Loucy (cell line): Measurements from ENCODE around the gene TEDC1.

Experiments used
- H2AFZ ChIP-seq: fragments of 200-600 bp; sonication (generic); 2 replicates; pipeline ENCODE4 v1.6.0; 2016; ENCODE audit warnings: antibody characterized with exemption, mild to moderate bottlenecking, low read length, moderate library complexity
- H3F3A ChIP-seq: fragments of 200-600 bp; 2 replicates; pipeline ENCODE4 v1.6.0; 2016; ENCODE audit warnings: antibody characterized with exemption, low read depth, mild to moderate bottlenecking
- H3K27me3 ChIP-seq: fragments of 200-600 bp; sonication (generic); 2 replicates; pipeline ENCODE4 v1.6.1; 2014; ENCODE audit warnings: low read length, mild to moderate bottlenecking; ENCODE audit not compliant: insufficient read depth, poor library complexity, severe bottlenecking
- H3K36me3 ChIP-seq: fragments of 200-600 bp; sonication (generic); 2 replicates; pipeline ENCODE4 v1.6.1; 2016; ENCODE audit warnings: low read length; ENCODE audit not compliant: insufficient read depth
- H3K4me1 ChIP-seq: fragments of 200-600 bp; sonication (generic); 2 replicates; pipeline ENCODE4 v1.5.1; 2014; ENCODE audit warnings: low read length, mild to moderate bottlenecking; ENCODE audit not compliant: insufficient read depth, poor library complexity, severe bottlenecking
- H3K4me2 ChIP-seq: fragments of 200-600 bp; sonication (generic); 2 replicates; pipeline ENCODE4 v1.6.0; 2014; ENCODE audit warnings: antibody characterized with exemption, low read length, low read depth, mild to moderate bottlenecking; ENCODE audit not compliant: poor library complexity, severe bottlenecking
- H3K4me3 ChIP-seq: fragments of 200-600 bp; sonication (generic); 2 replicates; pipeline ENCODE4 v1.5.1; 2014; ENCODE audit warnings: low read length, mild to moderate bottlenecking, mixed read lengths; ENCODE audit not compliant: poor library complexity, severe bottlenecking
- H3K79me2 ChIP-seq: fragments of 200-600 bp; sonication (generic); 2 replicates; pipeline ENCODE4 v1.6.1; 2014; ENCODE audit warnings: low read length; ENCODE audit not compliant: insufficient read depth
- H3K9ac ChIP-seq: fragments of 200-600 bp; sonication (generic); 2 replicates; pipeline ENCODE4 v1.6.0; 2014; ENCODE audit warnings: mild to moderate bottlenecking, low read depth, low read length, moderate library complexity; ENCODE audit not compliant: poor library complexity, severe bottlenecking
- H3K9me2 ChIP-seq: fragments of 200-600 bp; sonication (generic); replicated peaks from 2 replicates; pipeline ENCODE4 v1.6.1; 2016; ENCODE audit warnings: low read depth, low read length, mixed read lengths
- H3K9me3 ChIP-seq: fragments of 200-600 bp; sonication (generic); 2 replicates; pipeline ENCODE4 v1.6.1; 2014; ENCODE audit warnings: mild to moderate bottlenecking, antibody characterized with exemption, low read length, low read depth; ENCODE audit not compliant: insufficient read depth
- H4K20me1 ChIP-seq: fragments of 200-600 bp; sonication (generic); 2 replicates; pipeline ENCODE4 v1.6.0; 2014; ENCODE audit warnings: antibody characterized with exemption, low read length, mild to moderate bottlenecking; ENCODE audit not compliant: insufficient read depth, poor library complexity, severe bottlenecking
- EZH2phosphoT487 ChIP-seq: fragments of 200-600 bp; IDR thresholded peaks from 2 replicates; pipeline ENCODE4 v1.6.1; 2018; ENCODE audit warnings: antibody characterized with exemption, mild to moderate bottlenecking, moderate library complexity, borderline replicate concordance
- TF ChIP-seq, protein P1 (sequence below): fragments of 200-600 bp; sonication (generic); conservative IDR thresholded peaks from 2 replicates; pipeline ENCODE4 v1.5.1; 2014; ENCODE audit warnings: mild to moderate bottlenecking, antibody characterized with exemption, low read length

TEDC1 gene

DNA sequence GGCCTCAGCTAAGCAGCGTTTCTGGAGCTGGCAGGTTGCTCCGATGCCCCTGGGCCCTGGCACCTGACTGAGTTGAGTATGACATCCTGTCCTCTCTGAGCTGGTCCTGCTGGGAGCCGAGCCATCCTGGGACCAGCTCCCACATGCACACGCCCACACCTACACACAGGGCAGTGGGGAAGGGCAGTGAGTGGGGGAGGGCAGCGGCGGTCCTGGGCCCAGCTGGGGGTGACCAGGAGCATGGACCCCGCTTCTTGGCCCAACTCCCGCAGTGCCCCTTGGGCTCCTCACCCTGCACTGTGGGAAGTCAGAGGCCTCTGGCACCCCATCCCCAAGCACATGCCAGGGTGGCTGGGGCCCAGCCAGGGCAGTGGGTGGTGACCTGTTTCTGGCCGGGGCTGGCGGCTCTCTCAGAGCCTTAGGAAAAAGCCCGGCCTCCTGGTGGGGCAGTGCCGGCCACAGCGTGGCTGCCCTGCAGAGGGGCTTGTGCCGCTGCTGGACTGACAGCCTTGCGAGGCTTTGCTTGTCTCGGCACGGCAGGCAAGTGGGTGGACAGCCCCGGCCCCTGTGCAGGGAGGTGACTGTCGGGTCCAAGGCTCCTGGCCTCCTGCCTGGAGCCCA, 22.3 kb upstream of the TEDC1 start:
- Histone ChIP-seq H4K20me1 (no peaks in the 10 kb centered on the region), H3F3A (no peaks in the 10 kb centered on the region), H3K4me3 (no peak overlapping the region), H2AFZ (no peak overlapping the region), H3K9me2 (no peaks in the 10 kb centered on the region), H3K4me1 (peaks cover 3% of the 10 kb centered on the region), H3K9me3 (no peaks in the 10 kb centered on the region), H3K36me3 (peaks cover 20% of the 10 kb centered on the region; the same call in 1 of the 2 replicates), H3K4me2 (no peak overlapping the region), H3K27me3 (no peaks in the 10 kb centered on the region), H3K9ac (no peak overlapping the region), H3K79me2 (no peaks in the 10 kb centered on the region)
- TF ChIP-seq EZH2phosphoT487: no peak
- TF ChIP-seq, protein P1, sequence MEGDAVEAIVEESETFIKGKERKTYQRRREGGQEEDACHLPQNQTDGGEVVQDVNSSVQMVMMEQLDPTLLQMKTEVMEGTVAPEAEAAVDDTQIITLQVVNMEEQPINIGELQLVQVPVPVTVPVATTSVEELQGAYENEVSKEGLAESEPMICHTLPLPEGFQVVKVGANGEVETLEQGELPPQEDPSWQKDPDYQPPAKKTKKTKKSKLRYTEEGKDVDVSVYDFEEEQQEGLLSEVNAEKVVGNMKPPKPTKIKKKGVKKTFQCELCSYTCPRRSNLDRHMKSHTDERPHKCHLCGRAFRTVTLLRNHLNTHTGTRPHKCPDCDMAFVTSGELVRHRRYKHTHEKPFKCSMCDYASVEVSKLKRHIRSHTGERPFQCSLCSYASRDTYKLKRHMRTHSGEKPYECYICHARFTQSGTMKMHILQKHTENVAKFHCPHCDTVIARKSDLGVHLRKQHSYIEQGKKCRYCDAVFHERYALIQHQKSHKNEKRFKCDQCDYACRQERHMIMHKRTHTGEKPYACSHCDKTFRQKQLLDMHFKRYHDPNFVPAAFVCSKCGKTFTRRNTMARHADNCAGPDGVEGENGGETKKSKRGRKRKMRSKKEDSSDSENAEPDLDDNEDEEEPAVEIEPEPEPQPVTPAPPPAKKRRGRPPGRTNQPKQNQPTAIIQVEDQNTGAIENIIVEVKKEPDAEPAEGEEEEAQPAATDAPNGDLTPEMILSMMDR: no peak

DNA sequence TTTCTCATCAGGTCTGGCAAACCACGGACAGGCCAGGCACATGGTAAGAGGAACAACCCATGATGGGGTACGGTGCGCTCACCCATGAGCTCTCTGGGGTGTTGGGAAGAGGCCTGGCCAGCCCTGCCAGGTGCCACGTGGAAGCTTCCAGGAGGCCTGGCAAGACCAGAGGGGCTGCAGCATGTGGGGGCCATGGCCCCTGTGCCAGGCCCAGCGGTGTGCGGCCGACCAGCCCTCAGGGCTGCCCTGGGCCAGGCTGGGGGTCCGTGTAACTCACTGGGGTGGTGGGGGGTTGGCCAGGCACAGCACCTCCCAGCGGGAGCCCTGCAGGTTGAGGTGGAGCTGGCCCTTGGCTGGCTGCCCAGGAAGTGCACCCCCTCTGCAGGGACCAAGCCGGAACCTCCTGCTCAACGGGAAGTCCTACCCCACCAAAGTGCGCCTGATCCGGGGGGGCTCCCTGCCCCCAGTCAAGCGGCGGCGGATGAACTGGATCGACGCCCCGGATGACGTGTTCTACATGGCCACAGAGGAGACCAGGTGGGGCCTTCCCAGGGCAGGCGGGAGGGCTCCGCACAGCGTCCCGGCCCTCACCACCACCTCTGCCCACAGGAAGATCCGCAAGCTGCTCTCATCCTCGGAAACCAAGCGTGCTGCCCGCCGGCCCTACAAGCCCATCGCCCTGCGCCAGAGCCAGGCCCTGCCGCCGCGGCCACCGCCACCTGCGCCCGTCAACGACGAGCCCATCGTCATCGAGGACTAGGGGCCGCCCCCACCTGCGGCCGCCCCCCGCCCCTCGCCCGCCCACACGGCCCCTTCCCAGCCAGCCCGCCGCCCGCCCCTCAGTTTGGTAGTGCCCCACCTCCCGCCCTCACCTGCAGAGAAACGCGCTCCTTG, 21.3 kb upstream of the TEDC1 start:
- H3K36me3 ChIP-seq: peaks cover 12% of the 10 kb centered on the region; the same call in 1 of the 2 replicates
- no peak overlapping the region for H2AFZ ChIP-seq
- H3F3A ChIP-seq: no peaks in the 10 kb centered on the region
- H3K4me3 ChIP-seq: no peak overlapping the region
- no peaks in the 10 kb centered on the region for H4K20me1 ChIP-seq
- no peaks in the 10 kb centered on the region for H3K9me3 ChIP-seq
- H3K4me1 ChIP-seq: peaks cover 5% of the 10 kb centered on the region
- no peak overlapping the region for H3K4me2 ChIP-seq
- H3K27me3 ChIP-seq: no peaks in the 10 kb centered on the region
- no peaks in the 10 kb centered on the region for H3K79me2 ChIP-seq
- no peak for TF ChIP-seq EZH2phosphoT487
- TF ChIP-seq, protein P1: no peak
- H3K9me2 ChIP-seq: no peaks in the 10 kb centered on the region
- no peak overlapping the region for H3K9ac ChIP-seq

DNA sequence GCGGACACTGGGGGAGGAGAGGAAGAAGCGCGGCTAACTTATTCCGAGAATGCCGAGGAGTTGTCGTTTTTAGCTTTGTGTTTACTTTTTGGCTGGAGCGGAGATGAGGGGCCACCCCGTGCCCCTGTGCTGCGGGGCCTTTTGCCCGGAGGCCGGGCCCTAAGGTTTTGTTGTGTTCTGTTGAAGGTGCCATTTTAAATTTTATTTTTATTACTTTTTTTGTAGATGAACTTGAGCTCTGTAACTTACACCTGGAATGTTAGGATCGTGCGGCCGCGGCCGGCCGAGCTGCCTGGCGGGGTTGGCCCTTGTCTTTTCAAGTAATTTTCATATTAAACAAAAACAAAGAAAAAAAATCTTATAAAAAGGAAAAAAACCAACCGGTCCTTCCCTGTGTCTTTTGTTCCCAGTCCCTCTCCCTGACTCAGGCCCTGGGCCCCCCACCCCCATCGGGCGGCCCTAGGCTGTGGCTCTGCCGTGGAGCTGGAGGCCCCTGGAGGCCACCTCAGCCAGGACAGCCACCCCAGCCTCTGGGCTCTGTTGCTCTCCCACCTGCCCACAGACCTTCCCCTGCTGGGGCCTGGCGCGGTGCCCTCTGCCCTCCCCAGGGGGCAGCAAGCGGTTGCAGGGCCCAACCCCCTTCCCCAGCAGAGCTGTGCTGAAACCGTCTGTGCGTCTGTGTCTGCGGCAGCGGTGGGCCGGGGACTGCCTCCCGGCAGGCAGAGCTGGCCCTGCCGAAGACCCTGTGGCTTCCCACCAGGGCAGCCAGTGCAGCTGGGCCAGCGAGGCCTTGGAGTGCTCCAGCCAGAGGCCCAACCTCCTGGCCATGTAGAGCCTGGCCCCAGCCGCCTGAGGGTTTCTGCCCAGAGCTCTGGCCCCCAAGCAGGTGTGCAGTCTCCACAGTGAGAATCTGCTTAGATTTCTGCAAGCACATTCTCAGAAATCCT, 20.4 kb upstream of the TEDC1 start:
- H3K27me3 ChIP-seq: no peaks in the 10 kb centered on the region
- no peaks in the 10 kb centered on the region for H3K79me2 ChIP-seq
- H3K4me2 ChIP-seq: no peak overlapping the region
- H3K4me1 ChIP-seq: peaks cover 5% of the 10 kb centered on the region
- H3K9ac ChIP-seq: no peak overlapping the region
- H3K9me2 ChIP-seq: no peaks in the 10 kb centered on the region
- TF ChIP-seq EZH2phosphoT487: no peak
- TF ChIP-seq, protein P1: no peak
- no peaks in the 10 kb centered on the region for H3F3A ChIP-seq
- no peak overlapping the region for H3K4me3 ChIP-seq
- no peaks in the 10 kb centered on the region for H3K9me3 ChIP-seq
- no peaks in the 10 kb centered on the region for H4K20me1 ChIP-seq
- H2AFZ ChIP-seq: no peak overlapping the region
- H3K36me3 ChIP-seq: peaks cover 6% of the 10 kb centered on the region; the same call in 1 of the 2 replicates
